NCI-H524 (cell line): Measurements from ENCODE around the gene LARP4.
"Not testable (repeated sequence)": the region's sequence is repeated elsewhere in the genome, so short reads cannot be mapped to it uniquely, and the experiment has no call there.

Experiments used
- DNase-seq, 2 experiments: peaks; one replicate each; lab custom pipeline; 2025; lab: John Stamatoyannopoulos, UW

Gene LARP4

GRCh38 chr12:50483488-50483887, 82.8 kb downstream of the LARP4 start:
- DNase-seq: no peak

GRCh38 chr12:50488801-50489200, 88.1 kb downstream of the LARP4 start:
- no peak for DNase-seq

- not testable (repeated sequence) for DNase-seq
These were observed 97.4 kb downstream of the LARP4 start for GRCh38 chr12:50498119-50498518.

GRCh38 chr12:50504798-50505674, 104.4 kb downstream of the LARP4 start, which contains the start of gene DIP2B:
DIP2B (plus strand) TSS chr12:50504985; CDS start chr12:50505141, 156 bp downstream.
- DNase-seq: peak; percentile 86 to 87

- DNase-seq: peak; percentile 19 to 22
These were observed 105.2 kb downstream of the LARP4 start for GRCh38 chr12:50505675-50506530.

GRCh38 chr12:50506753-50507473, 106.2 kb downstream of the LARP4 start:
- no peak for DNase-seq

GRCh38 chr12:50507474-50507838, 106.8 kb downstream of the LARP4 start:
- DNase-seq: no peak

GRCh38 chr12:50507930-50508329, 107.2 kb downstream of the LARP4 start:
- DNase-seq: no peak

GRCh38 chr12:50508414-50508813, 107.7 kb downstream of the LARP4 start:
- no peak for DNase-seq

- DNase-seq: no peak
These were observed 108.4 kb downstream of the LARP4 start for GRCh38 chr12:50508970-50509663.

- no peak for DNase-seq
These were observed 114.0 kb downstream of the LARP4 start for GRCh38 chr12:50514526-50515276.

GRCh38 chr12:50515587-50515986, 114.9 kb downstream of the LARP4 start:
- no peak for DNase-seq

GRCh38 chr12:50517421-50518048, 116.8 kb downstream of the LARP4 start:
- DNase-seq: no peak

GRCh38 chr12:50518090-50518489, 117.4 kb downstream of the LARP4 start:
- no peak for DNase-seq

GRCh38 chr12:50519353-50519752, 118.7 kb downstream of the LARP4 start:
- DNase-seq: no peak

- no peak for DNase-seq
These were observed 119.9 kb downstream of the LARP4 start for GRCh38 chr12:50520416-50521207.

- DNase-seq: not testable (repeated sequence)
These were observed 121.1 kb downstream of the LARP4 start for GRCh38 chr12:50521781-50522180.

GRCh38 chr12:50523772-50524171, 123.1 kb downstream of the LARP4 start:
- DNase-seq: no peak

GRCh38 chr12:50524621-50525020, 123.9 kb downstream of the LARP4 start:
- DNase-seq: no peak
